ENCODE measurements around the gene ANKMY1.
"Not testable (repeated sequence)": the region's sequence is repeated elsewhere in the genome, so short reads cannot be mapped to it uniquely, and the experiment has no call there.

ANKMY1 gene

DNA sequence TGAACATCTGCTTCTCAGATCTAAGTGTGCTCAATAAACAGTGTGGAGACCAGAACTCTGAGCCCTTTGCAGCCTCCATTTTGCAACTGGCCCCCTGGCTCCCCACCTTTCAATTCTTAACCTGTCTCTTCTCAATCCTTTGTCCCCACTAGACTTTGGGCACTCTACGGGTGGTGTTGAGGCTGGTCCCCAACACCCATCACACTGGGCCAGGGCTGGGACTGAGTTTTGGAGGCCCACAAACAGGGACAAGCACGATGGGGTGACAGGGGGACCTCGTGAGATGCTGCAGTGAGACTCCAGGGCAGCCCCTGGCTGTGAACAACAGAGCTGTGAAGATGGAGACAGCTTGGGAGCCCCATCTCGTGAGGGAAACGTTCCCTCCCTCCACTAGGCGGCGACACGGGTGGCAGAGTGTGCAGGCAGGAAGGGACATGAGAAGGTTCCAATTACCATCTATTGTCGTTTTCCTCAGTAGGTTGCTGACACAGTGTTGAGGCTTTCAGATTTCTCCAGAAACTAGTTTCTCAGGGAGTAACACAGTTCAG is 1.2 kb downstream of the ANKMY1 start:
- DNase-seq (ENCODE audit: low read depth in 1 of 2, low spot score in 1 of 2): peak; percentile 44 to 52

DNA sequence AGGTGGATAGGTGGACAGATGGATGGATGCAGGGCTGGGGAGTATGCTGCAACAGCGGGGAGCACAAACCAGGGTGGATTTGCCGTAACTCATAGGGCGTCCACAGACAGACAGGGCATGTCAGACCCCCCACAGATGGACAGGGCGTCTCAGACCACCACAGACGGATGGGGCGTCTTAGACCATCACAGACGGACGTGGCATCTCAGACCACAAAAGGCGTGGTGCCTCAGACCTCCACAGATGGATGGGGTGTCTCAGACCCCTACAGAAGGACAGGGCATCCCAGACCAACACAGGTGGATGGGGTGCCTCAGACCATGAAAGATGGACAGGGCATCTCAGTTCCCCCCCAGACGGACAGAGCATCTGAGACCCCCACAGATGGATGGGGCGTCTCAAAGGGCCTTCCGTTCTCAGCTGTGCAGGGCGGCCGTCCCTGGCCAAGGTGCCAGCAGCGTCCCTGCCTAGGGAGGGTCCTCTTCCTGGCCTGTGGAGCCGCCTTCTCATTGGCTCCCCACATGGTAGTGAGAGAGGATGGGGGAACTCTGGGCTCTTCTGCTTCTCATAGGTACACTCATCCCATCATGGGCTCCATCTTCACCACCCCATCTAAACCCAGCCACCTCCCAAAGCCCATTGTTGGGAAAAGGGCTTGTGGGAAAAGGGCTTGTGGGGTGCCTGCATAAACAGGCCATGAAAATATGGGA is 2.1 kb downstream of the ANKMY1 start:
- no peak for DNase-seq (ENCODE audit: low read depth in 1 of 2, low spot score in 1 of 2)

DNA sequence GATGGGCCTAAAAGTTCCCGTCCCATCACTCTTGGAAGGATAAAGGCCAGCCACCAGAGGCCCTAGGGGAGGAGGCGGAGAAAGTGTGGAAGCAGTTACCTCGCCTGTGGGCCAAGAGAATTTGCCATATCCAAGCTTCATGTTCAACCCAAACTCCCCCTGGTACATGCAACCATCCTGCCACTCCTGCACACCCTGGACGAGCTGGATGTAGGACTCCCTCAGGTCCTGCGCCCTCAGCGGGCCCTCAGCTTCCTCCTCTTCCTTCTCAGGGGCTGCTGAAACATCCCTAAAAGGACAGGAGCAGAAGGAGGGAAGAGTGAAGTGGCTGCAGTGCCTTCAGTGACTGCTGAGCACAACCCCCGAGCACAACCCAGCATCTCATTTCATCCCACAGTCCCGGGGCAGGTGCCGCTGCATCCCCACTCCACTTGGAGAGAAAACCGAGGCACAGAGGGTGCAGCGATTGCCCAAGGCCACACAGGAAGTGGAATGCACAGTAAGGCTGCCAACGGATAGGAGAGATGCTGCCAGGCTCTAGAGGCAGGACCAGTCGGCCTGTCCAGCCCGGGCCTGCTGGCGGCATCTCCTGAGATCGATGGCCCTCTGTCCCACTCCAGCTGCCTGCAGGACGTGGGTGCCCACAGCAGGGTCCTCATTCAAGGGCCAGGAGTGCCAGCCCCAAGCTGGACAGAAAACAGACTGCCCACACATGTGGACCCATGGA is 2.9 kb downstream of the ANKMY1 start:
- DNase-seq (ENCODE audit: low read depth in 1 of 2, low spot score in 1 of 2): no peak

DNA sequence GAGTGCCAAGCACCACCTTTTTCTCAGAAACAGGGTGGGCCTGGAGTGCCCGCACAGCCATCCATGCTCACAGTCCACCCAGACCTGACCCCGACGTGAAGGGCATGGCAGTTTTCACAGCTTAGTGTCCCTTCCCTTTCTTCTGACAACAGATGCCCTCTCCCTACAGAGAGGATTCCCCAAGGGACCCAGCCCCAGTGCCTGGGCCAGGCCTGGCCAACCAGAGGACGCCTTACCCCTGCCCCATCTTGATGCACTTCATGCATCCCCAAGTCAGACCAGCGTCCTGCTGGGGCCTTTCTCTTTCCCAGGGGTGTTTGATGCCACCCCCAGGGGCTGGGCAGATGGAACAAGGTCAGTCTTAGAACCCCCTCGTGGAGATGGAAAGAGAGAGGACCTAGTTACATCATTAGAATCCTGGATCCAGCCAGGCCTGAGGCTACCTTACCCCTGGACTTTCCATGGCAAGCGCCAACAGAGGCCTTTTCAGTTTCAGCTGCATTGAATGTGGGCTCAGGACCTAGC is 3.8 kb downstream of the ANKMY1 start:
- no peak for DNase-seq (ENCODE audit: low read depth in 1 of 2, low spot score in 1 of 2)

DNA sequence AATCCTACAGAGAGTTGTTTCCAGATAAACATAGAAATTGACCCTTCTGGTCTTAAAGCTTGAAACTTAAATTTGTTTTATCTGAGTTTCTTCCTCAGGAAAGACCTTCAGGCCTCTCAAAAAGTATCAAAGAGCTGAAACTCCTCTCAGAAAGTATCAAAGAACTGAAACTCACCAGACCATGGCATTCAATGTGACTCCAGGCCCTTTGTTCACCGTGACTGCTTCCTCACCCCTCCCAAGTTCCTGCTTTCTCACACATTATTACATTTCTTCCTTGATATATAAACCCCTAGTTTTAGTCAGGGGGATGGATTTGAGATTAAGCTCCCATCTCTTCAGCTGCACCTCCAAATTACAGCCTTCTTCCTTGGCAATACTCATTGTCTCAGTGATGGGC is 6.0 kb downstream of the ANKMY1 start:
- DNase-seq (ENCODE audit: low read depth in 1 of 2, low spot score in 1 of 2): no peak

DNA sequence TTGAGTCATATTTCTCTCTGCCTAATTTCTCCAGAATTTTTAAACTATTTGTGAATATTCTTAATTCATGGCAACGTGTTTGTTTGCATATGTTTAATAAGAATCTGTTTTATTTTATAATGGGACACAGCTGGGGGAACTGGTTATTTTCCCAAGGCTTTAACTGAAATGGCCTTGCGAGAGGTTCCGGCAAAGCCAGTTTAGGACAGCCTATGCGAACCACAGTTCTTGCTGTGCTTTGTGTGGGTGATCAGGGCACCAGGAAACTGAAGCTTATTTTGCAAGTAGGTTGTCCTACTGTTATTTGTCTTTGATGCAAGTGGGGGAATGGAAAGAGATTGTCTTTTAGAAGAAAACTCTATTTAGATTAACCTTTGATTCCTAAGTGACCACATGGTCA is 6.5 kb downstream of the ANKMY1 start:
- DNase-seq (ENCODE audit: low read depth in 1 of 2, low spot score in 1 of 2): no peak

DNA sequence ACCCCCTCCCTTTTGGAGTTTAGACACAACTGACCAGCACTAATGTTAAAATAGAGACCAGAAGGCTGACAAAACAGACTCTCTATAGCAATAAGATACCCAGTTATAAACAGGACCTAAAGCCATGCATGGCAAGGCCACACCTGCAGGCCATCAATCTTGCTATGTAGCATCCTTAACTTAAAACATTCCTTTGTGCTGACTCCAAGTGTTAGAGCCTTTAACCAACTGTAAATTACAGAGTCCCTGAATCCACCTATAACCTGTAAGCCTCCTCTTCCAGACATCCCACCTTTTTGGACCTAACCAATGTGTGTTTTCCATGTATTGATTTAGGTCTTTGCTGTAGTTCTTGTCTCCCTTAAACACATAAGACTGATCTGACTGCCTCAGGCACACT is 17.9 kb downstream of the ANKMY1 start:
- DNase-seq (ENCODE audit: low read depth in 1 of 2, low spot score in 1 of 2): no peak

DNA sequence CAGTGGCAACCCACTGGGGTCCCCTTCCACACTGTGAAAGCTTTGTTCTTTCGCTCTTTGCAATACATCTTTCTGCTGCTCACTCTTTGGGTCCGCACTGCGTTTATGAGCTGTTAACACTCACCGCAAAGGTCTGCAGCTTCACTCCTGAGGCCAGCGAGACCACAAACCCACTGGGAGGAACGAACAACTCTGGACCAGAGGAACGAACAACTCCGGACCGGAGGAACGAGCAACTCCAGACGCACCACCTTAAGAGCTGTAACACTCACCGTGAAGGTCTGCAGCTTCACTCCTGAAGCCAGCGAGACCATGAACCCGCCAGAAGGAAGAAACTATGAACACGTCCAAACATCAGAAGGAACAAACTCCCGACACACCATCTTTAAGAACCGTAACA is 18.7 kb downstream of the ANKMY1 start:
- not testable (repeated sequence) for DNase-seq (ENCODE audit: low read depth in 1 of 2, low spot score in 1 of 2)

DNA sequence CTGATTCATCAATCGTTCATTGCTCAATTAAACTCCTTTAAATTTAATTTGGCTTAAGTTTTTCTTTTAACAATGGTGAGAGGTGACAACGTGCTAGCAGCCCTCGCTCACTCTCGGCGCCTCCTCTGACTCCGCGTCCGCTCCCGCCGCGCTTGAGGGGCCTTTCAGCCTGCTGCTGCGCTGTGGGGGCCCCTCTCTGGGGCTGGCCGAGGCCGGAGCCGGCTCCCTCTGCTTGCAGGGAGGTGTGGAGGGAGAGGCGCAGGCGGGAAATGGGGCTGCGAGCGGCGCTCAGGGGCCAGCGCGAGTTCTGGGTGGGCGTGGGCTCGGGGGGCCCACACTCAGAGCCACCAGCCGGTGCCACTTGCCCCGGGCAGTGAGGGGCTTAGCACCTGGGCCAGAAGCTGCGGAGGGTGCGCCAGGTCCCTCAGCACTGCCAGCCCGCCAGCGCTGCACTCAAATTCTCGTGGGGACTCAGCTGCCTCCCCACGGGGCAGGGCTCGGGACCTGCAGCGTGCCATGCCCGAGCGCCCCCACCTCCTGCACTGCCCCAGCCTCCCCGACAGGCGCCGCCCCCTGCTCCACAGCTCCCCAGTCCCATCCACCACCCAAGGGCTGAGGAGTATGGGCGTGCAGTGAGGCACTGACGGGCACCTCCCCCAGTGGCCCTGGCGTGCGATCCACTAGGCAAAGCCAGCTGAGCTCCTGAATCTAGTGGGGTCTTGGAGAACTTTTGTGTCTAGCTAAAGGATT is 19.6 kb downstream of the ANKMY1 start:
- DNase-seq (ENCODE audit: low read depth in 1 of 2, low spot score in 1 of 2): no peak

DNA sequence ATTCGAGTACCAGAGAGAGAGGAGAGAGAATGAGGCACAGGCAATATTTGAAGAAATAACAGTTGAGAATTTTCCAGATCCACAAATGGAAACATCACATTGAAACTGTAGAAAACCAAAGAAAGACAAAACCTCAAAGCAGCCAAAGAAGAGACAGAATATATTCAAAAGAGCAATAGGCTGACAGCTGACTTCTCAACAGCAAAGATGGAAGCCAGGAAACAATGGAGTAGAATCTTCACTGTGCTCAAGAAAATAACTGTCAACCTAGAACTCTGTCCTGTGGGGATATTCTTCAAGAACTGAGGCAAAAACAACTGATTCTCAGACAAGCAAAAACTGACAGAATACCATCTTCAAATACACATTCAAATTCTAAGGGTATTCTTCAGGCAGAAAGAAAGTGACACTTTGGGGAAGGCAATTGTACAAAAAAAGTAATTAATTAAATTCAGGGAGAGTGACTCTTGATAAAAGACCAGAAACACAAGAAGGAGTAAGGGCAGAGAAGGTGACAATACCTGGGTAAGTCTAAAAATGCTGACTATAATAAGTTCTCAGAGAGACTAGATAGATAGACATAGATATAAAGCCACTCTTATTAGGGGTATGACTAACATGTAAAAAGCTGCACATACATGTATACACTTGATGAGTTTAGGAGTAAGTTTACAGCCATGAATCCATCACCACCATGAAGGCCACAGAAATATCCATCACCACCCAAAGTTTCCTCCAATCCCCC is 25.6 kb downstream of the ANKMY1 start:
- no peak for DNase-seq (ENCODE audit: low read depth in 1 of 2, low spot score in 1 of 2)

DNA sequence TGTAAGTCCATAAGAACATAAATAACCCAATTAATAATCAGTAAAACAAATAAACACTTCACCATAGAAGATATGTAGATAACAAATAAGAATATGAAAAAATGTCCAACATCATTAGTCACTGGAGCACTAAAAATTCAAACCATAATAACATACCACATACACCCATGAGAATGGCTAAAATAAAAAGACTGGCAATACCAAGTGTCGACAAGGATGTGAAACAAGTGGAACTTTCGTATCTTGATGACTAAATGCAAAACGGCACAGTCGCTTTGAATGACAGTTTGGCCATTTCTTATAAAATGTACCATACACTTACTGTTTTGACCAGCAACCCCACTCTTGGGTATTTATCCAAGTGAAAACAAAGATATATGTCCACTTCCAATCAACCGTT is 26.8 kb downstream of the ANKMY1 start:
- DNase-seq (ENCODE audit: low read depth in 1 of 2, low spot score in 1 of 2): no peak

DNA sequence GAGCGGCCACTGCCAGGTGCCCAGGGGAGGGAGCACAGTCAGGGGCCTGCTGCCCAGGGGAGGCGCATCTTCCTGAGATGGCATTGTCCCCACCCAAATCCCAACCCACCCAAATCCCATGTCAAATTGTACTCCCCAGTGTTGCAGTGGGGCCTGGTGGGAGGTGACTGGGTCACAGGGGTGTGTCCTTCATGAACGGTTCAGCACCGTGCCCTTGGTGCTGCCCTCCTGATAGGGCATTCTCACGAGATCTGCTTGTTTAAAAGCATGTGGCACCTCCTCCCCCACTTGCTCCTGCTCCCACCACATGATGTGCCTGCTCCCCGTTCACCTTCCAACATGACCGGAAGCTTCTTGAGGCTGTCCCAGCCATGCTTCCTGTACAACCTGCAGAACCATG is 27.6 kb downstream of the ANKMY1 start:
- no peak for DNase-seq (ENCODE audit: low read depth in 1 of 2, low spot score in 1 of 2)

DNA sequence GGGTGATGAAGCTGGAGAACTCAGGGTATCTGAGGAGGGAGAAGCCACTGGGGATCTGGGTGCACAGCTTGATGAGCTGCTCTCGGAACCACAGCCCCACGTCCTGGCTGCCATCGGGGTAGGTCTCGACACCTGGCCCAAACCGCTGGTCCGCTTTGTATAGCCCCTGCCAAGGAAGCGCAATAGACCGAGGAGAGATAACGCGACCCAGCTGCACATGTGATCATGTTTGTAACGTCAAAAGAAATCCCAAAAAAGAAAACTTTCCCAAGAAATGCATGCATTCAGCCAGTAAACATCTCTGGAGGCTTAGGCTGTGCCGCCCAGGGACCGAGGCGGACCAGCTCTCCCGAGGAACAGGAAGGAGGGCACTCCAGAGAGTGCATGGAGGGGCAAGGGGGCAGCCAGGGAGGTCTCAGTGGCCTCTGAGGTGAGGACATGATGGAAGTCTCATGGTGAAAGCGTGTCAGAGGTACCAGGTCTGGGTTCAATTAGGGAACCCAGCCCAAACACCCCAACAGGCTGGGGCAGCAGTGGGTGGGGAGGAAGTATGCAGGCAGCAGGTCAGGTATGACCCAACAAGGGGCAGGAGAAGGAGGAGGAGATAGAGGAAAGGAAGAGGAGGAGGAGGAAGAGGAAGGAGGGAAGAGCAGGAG is 28.3 kb downstream of the ANKMY1 start:
- no peak for DNase-seq (ENCODE audit: low read depth in 1 of 2, low spot score in 1 of 2)

DNA sequence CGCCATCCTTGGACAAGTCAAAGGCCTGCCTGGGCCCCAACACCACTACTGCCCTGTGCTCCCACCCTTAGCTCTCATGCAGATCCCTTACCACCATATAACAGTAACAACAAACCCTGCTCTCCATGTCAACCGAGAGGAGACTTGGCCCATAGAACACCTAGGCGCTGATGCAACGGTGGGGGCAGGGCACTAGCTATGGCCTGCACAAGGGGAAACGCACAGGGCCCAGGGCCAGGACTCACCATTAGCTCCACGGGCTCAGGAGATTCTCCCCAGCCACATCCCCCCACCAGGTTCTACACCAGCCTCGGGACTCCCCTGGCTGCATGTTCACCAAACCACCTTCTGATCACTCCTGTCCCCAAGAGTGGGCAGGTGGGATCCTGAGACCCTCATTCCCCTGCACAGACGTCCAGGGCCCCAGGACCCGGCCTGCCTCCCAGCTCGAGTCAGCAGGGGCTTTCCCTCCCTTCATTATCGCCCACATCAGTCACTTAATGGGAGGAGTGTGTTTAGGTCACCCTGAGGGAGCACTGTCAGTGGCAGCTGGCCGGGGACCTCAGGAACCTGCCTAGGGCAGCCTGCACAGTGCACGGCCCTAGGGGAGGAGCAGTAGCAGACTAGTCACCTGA is 29.3 kb downstream of the ANKMY1 start:
- no peak for DNase-seq (ENCODE audit: low read depth in 1 of 2, low spot score in 1 of 2)

DNA sequence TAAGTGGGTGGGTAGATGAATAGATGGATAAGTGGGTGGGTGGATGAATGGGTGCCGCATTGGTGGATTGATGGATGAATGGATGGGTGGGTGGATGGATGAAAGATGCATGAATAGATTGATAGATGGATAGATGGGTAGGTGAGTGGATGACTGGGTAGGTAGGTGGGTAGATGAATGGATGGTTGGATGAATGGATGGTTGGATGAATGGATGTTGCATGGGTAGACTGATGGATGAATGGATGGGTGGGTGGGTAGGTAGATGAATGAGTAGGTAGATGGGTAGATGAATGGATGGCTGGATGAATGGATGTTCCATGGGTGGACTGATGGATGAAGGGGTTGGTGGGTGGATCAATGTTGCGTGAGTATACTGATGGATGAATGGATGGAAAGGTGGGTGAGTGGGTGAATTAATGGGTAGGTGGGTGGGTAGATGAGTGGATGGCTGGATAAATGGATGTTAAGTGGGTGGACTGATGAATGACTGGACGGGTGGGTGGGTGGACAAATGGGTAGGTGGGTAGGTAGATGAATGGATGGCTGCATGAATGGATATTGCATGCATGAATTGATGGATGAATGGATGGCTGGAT is 30.5 kb downstream of the ANKMY1 start:
- no peak for DNase-seq (ENCODE audit: low read depth in 1 of 2, low spot score in 1 of 2)

DNA sequence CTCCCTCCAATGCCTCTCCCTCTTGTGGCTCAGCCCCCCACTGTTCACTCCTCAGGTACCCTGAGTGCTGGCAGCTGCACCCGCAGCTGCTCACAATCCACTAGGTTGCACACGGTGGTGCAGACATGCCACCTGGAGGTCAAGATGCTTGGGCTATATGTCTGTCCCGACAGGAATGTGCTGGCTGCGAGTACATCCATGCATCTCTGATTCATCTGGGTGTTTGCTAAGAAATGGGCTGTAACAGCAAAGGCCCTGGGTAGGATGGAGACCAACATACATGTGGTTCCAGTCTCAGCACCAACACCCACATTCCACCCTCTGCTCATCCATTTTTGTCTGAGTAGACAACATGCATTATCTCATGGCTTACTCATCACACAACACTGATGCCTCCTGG is 31.3 kb downstream of the ANKMY1 start:
- no peak for DNase-seq (ENCODE audit: low read depth in 1 of 2, low spot score in 1 of 2)

DNA sequence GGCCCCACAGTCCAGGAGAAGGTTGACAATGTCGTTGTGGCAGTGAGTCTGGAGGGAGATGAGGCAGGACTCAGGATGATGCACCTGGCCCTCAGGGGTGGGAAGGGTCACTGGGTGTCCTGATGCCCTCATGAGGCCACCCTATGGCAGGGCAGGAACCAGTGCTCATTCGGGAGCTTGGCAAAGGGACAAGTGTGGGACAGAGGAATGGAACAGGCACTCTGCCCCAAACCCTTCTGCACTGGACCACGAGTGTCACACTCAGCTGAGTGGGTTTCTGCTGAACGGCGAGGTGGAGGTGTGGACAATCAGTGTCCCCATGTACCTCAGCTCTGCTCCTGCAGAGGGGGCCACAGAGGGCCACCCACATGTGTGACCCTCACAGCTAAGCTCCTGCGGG is 32.0 kb downstream of the ANKMY1 start:
- DNase-seq (ENCODE audit: low read depth in 1 of 2, low spot score in 1 of 2): no peak

DNA sequence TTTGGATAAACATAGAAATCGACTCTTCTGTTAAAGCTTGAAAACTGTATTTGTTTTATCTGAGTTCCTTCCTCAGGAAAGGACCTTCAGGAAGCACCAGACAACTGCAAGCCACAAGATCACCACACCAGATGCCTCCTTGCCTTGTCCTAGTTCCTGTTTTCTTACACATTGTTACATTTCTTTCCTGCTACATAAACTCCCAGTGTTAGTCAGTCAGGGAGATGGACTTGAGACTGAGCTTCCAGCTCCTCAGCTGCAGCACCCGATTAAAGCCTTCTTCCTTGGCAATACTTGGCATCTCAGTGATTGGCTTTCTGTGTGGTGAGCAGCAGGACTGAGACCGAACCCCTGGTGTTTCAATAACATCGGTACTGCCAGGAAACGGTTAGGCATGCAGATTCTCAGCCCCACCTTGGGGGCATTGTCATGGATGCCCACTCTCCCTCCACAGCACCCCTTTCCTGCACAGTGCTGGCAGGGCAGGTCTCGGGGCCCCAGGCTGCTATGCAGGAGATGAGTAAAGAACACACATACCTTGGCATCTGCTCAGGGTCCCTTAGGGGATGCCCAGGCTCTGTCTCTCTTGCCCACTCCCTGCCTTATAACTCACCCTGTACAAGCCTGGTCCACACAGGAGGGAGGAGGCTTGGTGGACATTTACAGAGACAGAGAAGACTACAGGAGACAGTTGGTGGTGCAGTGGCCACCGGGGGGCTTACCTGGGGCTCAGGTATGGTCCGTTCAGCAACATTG is 32.6 kb downstream of the ANKMY1 start:
- DNase-seq (ENCODE audit: low read depth in 1 of 2, low spot score in 1 of 2): no peak

Measured in stimulated activated CD4-positive, alpha-beta T cell treated with anti-CD3 and anti-CD28 coated beads, Interleukin-15, amount 100 ng/mL, for 1 hour (primary cell).